Esophagus mucosa (tissue), 1 donor: Measurements from ENCODE around the gene TRIM6. TPM values are rescaled to one million over a fixed set of nuclear protein-coding genes. Genes with fewer than 3 reads are reported as not detected.
"Not testable (repeated sequence)": the region's sequence is repeated elsewhere in the genome, so short reads cannot be mapped to it uniquely, and the experiment has no call there.

ENCODE experiments used
- ATAC-seq: fragments of 200-7000 bp; cut with Tn5 transposase; one replicate; pipeline ENCODE4 v1.9.1; 2020
- total RNA-seq: library from RNA; stranded (reverse); gene quantifications from one replicate; pipeline ENCODE4 v1.2.4, GENCODE V29; 2023
- donor health status: DM: yes; HTN: yes; CAD: no.

TRIM6 gene
- total RNA-seq, 1 donor from 2014 or later = 7.7 TPM

DNA sequence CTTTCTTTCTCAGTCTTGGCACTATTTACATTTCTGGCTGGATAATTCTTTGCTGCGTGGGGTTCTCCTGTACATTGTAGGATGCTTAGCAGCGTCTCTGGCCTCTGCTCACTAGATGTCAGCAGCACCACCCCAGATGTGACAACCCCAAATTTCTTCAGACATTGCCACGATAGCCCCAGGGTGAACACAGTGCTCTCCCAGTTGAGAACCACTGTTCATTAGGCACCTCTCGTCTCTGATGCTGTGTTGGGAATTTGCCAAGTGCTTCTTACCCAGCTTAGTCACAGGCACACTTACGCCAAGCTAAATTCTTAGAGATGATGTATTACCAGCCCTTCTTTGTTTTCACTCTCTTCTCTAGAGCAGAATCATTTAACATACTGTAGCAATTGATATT, 9.4 kb downstream of the TRIM6 start:
- peak; percentile 68 for ATAC-seq

DNA sequence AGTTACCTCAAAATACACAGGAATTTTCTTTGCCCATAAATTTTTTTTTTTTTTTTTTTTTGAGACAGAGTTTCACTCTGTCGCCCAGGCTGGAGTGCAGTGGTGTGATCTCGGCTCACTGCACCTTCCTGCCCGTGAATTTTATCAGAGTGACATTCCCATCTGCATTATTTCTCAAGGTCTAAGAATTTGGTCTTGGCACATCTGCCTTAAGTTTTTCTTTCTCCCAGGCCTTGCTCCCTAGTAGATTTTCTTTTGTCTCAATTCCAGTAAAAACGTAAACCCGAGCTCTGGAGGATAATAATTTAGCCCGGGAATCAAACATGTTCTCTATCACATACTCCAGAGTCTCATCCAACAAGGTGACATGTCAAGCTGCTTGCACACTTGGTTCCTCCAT, 12.4 kb downstream of the TRIM6 start:
- no peak for ATAC-seq

DNA sequence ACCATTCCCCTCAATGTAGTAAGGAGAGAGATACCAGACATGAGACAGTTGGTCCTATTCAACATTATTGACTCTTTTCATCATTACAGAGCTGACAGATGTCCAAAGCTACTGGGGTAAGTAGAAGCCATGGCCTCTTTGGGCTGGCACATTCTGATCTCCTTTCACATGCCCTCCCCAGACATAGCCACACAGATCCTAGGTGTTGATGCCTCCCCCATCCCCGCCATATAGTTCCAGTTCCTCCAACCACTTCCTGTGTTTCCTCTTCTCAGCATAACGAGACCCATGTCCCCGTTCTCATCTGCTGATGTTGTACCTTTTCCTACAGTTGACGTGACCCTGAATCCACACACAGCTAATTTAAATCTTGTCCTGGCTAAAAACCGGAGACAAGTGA, 14.0 kb downstream of the TRIM6 start:
- no peak for ATAC-seq

DNA sequence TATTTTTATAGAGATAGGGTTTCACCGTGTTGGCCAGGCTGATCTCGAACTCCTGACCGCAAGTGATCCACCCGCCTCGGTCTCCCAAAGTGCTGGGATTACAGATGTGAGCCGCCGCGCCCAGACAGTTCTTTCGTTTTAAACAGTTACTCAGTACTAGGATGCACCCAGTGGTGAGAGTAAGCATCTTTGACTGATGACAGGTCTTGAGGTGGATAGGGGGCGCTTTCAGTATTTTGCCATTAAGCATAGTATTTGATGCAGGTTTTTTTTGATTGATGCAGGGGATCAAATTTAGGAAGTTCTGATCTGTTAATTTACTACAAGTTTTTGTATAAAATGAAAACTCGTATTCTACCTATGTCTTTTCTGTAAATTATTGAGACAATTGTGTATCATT, 15.2 kb downstream of the TRIM6 start:
- ATAC-seq = no peak

DNA sequence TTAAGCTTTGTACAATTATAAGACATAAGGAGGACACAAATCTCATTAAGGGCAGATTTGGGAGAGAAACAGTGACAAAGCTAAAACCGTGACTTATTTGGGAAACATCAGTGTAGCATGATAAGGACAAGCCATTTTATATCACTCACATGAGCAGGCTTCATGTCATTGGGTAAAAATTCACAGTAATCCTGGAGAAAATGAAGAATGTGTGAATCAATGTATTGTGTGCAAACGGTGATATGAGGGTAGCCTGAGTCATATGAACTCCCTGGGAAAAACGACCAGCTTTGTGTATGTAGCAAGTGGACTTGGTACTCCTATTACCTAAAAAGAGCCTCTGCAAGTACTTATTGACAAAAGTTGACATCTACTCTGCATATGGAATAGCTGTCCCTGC, 22.4 kb downstream of the TRIM6 start:
- ATAC-seq = no peak

DNA sequence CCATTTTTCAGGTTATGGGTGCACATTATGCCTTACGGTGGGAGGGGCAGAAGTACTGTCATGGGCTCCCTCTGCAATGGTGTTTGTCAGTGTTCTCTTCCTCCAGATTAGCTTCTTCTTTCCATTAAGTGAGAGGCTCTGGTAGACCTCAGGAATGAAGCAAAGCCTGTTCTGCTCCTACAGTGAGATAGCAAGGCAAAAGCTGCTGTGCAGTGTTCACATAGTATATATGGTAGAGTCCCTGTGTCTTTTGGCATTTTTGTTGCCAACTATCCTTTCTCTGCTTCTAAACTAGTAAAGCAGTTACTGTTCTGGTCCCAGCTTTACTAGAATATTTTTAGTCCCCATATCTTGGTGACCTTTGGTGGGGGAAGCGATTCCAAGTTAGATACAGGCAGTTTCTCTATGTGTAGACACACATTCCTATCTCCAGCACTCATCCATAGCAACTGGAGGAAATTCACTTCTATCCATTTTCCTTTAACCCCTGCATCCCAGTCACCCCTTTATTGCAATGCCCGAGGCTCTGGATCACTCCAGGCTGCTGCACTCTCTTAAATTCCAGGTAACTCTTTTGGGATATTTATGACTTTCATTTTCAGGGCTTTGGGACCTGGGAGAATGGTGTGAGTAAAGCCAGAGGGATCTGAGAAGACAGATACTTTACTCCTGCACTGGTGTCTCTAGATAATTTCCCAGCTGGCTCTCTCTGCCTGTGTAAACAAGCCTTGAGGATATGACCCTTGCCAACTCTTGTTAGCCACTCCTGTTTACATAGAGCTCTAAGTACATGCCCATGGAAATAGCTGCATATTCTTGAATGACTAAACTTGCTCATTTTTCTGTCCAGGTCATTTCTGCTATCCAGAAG, 24.4 kb downstream of the TRIM6 start:
- ATAC-seq = peak; percentile 88

DNA sequence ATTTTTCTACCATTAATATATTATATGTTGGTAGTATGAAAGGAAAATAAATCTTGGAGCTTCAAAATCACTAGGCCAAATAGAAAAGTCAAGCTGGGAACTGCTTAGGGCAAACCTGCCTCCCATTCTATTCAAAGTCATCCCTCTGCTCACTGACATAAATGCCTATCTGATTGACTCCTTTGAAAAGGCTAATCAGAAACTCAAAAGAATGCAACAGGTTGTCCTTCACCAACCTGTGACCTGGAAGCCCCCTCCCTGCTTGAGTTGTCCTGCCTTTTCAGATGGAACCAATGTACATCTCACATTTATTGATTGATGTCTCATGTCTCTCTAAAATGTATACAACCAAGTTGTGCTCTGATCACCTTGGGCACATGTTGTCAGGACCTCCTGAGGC, 25.1 kb downstream of the TRIM6 start:
- no peak for ATAC-seq

DNA sequence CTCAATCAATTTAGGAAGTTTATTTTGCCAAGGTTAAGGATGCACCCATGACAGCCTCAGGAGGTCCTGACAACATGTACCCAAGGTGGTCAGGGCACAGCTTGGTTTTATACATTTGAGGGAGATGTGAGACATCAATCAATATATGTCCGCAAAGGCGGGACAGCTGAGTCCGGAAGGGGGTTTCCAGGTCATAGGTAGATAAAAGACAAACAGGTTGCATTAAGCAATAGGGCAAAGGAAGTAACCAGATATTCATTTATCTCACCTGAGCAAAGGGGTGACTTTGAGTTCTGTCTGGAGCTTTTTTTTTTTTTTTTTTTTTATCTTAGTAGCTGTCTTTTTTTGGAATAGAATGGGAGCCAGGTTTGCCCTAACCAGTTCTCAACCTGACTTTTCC, 26.4 kb downstream of the TRIM6 start:
- no peak for ATAC-seq

DNA sequence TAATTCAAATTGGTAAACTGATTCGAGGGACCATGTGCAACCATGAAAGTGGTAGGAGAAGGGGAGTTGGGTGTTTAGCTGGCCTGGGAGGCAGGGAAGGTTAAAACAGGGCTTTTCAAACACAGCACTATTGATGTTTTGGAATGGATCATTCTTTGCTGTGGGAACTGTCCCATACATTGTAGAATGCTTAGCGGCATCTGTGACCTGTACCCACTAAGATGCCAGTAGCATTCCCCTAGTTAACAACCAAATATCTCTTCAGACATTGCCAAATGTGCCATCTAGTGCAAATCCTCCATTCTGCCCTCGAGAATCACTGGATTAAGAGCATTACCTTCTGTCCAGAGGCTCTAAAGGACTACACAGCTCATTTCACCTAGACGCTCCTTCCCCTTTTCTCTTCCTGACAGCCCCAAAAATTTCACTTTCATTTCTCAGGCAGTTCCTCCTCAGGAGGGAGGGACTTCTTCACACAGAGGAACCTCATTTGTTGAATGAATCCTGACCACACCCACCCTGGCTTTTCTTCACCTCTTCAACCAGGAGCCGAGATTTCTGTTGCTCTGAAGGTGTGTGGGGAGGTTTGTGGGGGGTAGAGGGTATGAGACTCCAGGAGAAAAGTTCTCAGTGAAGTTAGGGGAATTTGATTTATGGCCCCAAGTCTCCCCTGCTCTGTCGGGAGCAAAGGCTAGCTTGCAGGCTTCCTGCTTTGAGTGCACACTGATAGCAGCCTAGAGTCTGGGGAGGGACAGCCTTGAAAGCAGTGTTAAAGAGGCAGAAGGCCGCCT, 28.2 kb downstream of the TRIM6 start, which contains the start of gene TRIM34:
TSS of gene TRIM34 (plus strand) at position 513 of the 791 bp plus-strand sequence. CDS start 7,331 bp downstream, outside the sequence.
- peak; percentile 79 for ATAC-seq

DNA sequence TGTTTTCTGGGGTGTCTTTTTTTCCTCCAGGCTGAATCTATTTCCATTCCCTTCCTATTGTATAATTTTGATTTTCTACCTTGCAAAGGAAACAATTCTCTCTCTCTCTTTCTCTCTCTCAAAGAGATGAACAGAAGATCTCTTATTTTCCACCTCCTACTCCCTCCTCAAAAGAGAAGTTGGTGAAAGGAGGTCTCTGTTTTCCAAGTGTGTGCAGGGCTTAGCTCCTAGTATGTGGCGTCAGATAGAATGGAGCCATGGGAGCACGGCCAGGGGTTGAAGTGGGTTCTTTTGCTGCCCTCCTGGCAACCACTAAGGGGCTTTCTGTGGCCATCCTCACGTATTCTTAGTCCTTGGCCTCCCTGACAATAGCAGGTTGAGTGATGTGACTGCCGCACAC, 28.8 kb downstream of the TRIM6 start:
- ATAC-seq = no peak

DNA sequence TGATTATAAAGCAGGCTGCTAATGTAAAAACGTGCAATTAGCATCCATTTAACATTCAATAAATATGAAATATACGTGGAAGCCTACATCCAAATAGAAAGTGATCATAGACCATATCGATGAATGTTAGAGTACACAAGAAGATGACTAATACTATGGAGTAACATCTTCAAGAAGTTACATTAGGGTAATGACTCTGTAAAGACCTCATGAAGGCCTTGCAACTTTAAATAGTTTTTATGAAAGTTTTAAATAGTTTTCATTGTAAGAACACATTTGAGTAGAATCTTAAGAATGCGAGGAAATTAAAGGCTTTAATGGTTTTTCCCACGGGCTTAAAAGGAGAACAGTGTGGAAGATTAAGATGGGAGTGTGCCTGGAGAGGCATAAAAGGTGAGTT, 29.8 kb downstream of the TRIM6 start:
- no peak for ATAC-seq

DNA sequence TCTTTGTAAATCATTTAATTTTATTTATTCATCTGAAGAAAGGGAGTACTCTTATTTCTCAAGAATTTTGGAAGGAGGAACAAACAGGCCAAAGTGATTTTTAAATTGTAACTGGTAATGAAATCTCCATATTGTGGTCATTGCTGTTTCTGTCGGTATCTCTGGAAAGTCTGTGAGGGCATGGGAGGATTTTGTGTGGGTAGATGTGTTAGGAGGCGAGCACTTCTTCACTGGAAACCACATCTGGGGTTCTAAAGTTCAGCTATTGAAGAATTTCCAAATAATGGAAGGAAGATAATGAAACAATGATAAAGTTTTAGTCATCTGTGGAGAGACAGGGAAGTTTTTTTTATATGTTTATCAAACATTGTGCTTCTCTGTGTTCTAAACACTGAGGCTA, 35.0 kb downstream of the TRIM6 start:
- ATAC-seq = no peak

DNA sequence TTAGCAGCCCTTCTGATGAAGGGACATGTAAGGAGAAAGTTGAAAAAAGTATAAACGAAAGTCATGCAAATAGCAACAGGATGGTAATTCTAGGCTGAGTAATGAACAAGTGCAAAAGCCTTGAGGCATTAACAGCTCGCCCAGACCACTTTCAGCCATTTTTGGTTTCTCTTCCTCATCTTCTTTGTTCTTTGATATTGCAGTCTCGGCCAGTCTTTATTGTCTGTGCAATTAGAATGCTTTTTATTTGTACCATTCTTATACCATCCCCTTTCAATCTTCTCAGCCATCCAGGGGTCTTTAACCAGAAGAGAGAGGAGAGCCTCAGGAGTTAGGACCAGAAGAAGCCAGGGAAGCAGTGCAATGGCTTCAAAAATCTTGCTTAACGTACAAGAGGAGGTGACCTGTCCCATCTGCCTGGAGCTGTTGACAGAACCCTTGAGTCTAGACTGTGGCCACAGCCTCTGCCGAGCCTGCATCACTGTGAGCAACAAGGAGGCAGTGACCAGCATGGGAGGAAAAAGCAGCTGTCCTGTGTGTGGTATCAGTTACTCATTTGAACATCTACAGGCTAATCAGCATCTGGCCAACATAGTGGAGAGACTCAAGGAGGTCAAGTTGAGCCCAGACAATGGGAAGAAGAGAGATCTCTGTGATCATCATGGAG, 35.7 kb downstream of the TRIM6 start:
- no peak for ATAC-seq

DNA sequence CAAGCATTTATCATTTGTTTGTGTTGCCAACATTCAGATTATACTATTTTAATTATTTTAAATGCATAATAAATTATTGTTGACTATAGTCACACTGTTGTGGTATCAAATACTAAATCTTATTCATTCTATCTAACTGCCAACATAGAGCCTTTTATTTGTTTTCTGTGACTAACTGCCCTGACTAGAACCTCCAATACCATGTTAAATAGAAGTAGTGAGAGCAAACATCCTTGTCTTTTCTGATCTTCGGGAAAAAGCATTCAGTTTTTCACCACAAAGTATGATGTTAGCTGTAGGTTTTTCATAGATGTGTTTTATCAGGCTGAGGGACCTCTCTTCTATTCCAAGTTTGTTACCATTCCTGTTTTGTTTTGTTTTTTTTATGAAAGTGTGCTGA, 43.5 kb downstream of the TRIM6 start:
- no peak for ATAC-seq

DNA sequence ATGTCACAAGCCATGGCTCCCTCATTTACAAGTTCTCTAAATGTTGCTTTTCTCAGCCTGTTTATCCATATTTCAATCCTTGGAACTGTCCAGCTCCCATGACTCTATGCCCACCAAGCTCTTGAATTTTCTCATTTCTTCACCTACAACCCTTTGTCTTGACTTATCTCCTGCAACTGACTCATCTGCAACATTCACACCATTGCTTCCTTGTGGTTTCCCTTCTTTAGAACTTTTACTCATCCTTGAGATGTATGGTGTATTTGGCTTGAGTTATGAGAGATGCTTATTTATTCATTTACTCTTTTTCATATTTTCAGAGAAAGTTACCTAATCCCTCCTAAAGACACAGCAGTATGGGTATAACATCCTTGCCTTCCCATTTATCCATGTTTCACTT, 47.1 kb downstream of the TRIM6 start:
- ATAC-seq = no peak

DNA sequence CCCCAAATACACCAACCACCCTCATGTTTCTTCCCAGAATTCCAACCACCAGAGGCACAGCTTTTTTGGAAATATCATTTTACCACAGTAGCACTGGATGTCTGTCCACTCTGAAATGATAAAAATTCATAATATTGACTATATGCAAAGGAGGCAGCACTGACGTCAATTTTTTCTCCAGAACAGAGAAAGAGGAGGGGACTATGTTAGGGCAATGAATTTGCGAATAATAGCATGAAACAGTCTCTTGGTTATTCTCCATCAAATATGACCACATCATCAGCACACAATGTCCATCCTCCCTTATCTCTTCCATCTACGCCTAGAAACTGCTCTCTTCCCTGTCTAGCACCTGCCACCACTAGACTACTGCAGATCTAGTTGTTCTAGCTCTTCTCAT, 49.7 kb downstream of the TRIM6 start:
- no peak for ATAC-seq

DNA sequence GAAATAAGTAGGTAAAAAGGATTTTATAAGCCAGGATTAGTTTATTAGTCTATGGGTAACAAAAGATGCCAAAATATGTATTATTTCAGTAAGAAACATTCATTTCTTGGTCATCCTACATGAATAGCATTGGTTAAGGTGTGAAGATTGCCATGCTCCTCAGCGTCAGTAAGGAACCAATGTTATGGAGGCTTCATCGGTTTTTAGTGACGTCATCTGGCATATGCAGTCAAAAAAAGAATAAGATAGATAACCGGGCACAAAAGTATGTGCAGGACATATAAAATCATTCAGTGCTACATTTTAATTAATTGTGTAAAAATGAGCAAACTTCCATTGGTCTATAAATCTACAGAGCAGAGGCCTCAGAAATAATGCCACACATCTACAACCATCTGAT, 59.0 kb downstream of the TRIM6 start:
- ATAC-seq = no peak

DNA sequence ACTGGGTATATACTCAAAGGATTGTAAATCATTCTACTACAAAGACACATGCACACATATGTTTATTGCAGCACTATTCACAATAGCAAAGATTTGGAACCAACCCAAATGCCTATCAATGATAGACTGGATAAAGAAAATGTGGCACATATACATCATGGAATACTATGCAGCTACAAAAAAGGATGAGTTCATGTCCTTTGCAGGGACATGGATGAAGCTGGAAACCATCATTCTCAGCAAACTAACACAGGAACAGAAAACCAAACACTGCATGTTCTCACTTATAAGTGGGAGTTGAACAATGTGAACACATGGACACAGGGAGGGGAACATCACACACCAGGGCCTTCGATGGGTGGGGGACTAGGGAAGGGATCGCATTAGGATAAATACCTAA, 60.5 kb downstream of the TRIM6 start:
- ATAC-seq = not testable (repeated sequence)

DNA sequence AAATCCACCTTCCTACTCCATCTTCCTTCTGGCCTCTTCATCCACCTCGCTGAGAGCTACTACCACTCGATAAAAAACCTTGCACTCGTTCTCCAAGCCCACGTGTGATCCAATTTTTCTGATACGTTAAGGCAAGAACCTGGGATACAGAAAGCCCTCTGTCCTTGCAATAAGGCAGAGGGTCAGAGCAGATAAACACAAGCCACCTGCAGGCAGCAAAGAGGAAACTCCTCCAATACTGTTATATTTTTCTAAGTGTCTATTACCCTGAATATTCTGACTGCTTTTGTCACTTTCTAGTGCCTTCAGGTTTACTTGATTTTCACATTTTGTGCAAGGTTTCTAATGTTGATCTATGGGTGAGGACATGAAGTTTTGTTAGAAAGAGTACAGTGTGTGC, 61.9 kb downstream of the TRIM6 start:
- ATAC-seq = no peak
